Measurements from ENCODE around the gene KLF7.

Gene KLF7

GRCh38 chr2:207173641-207174040 is 7.9 kb upstream of the KLF7 start:
- no peak for DNase-seq (ENCODE audit: low read depth)
- H3K4me3 ChIP-seq (ENCODE audit: low read depth, low read length) = no peak overlapping the region

- no peak for DNase-seq (ENCODE audit: low read depth)
These were observed 1.6 kb upstream of the KLF7 start for GRCh38 chr2:207167099-207167923.

GRCh38 chr2:207166349-207167098 is 776 bp upstream of the KLF7 start:
- DNase-seq (ENCODE audit: low read depth) = no peak
- H3K4me3 ChIP-seq (ENCODE audit: low read depth, low read length) = peak overlapping the region; percentile 58

More at GRCh38 chr2:207167099-207167923, 1.6 kb upstream of the KLF7 start:
- H3K4me3 ChIP-seq (ENCODE audit: low read depth, low read length) = peak overlapping the region; percentile 58

- DNase-seq (ENCODE audit: low read depth) = peak; percentile 100
- H3K4me3 ChIP-seq (ENCODE audit: low read depth, low read length) = peak overlapping the region; percentile 84
These were observed 246 bp upstream of the KLF7 start for GRCh38 chr2:207166039-207166348.

GRCh38 chr2:207164006-207164831 is 1.5 kb downstream of the KLF7 start:
- no peak for DNase-seq (ENCODE audit: low read depth)
- H3K4me3 ChIP-seq (ENCODE audit: low read depth, low read length) = peak overlapping the region; percentile 84

- DNase-seq (ENCODE audit: low read depth) = no peak
- peak overlapping the region; percentile 84 for H3K4me3 ChIP-seq (ENCODE audit: low read depth, low read length)
These were observed 2.1 kb downstream of the KLF7 start for GRCh38 chr2:207163756-207164005.

- peak overlapping the region; percentile 84 for H3K4me3 ChIP-seq (ENCODE audit: low read depth, low read length)
- DNase-seq (ENCODE audit: low read depth) = no peak
These were observed 2.5 kb downstream of the KLF7 start for GRCh38 chr2:207163053-207163755.

- H3K4me3 ChIP-seq (ENCODE audit: low read depth, low read length) = peak overlapping the region; percentile 84
- DNase-seq (ENCODE audit: low read depth) = no peak
These were observed 3.4 kb downstream of the KLF7 start for GRCh38 chr2:207162316-207162715.

GRCh38 chr2:207161247-207162123 is 4.3 kb downstream of the KLF7 start:
- no peak for DNase-seq (ENCODE audit: low read depth)
- peak overlapping the region; percentile 84 for H3K4me3 ChIP-seq (ENCODE audit: low read depth, low read length)

GRCh38 chr2:207160115-207160514 is 5.6 kb downstream of the KLF7 start:
- no peak for DNase-seq (ENCODE audit: low read depth)
- no peak overlapping the region for H3K4me3 ChIP-seq (ENCODE audit: low read depth, low read length)

- H3K4me3 ChIP-seq (ENCODE audit: low read depth, low read length) = no peak overlapping the region
- no peak for DNase-seq (ENCODE audit: low read depth)
These were observed 6.7 kb downstream of the KLF7 start for GRCh38 chr2:207159002-207159401.

- no peak for DNase-seq (ENCODE audit: low read depth)
- H3K4me3 ChIP-seq (ENCODE audit: low read depth, low read length) = no peak overlapping the region
These were observed 8.0 kb downstream of the KLF7 start for GRCh38 chr2:207157731-207158130.

- H3K4me3 ChIP-seq (ENCODE audit: low read depth, low read length) = no peak overlapping the region
- DNase-seq (ENCODE audit: low read depth) = no peak
These were observed 8.6 kb downstream of the KLF7 start for GRCh38 chr2:207157162-207157481.

GRCh38 chr2:207156451-207157161 is 9.1 kb downstream of the KLF7 start:
- H3K4me3 ChIP-seq (ENCODE audit: low read depth, low read length) = no peak overlapping the region
- no peak for DNase-seq (ENCODE audit: low read depth)

- H3K4me3 ChIP-seq (ENCODE audit: low read depth, low read length) = no peak overlapping the region
- no peak for DNase-seq (ENCODE audit: low read depth)
These were observed 10.0 kb downstream of the KLF7 start for GRCh38 chr2:207155516-207156444.

GRCh38 chr2:207154556-207155510 is 10.9 kb downstream of the KLF7 start:
- no peak overlapping the region for H3K4me3 ChIP-seq (ENCODE audit: low read depth, low read length)
- no peak for DNase-seq (ENCODE audit: low read depth)

Data from skeletal muscle cell (primary cell).